ENCODE results near the gene KIF1B.

DNA sequence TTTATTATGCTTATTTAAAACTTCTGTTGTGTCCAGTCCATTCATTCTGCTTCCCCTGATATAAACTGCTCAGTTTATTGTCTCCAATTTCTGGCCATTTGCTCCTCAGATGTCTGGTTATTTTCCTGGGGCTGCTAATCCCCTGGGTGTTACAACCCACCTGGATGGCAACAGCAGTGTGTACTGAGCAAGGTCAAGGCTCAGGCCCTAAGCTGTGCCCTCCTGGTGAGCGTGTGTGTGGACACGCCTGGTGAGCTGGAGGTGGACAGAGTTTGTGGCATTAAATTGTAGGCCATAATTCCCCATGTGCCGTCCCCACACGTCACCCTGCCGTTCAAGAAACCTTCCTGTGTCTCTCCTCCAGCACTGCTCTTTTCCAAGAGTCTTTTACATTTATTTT, 18.1 kb upstream of the KIF1B start:
- TF ChIP-seq, protein P1, sequence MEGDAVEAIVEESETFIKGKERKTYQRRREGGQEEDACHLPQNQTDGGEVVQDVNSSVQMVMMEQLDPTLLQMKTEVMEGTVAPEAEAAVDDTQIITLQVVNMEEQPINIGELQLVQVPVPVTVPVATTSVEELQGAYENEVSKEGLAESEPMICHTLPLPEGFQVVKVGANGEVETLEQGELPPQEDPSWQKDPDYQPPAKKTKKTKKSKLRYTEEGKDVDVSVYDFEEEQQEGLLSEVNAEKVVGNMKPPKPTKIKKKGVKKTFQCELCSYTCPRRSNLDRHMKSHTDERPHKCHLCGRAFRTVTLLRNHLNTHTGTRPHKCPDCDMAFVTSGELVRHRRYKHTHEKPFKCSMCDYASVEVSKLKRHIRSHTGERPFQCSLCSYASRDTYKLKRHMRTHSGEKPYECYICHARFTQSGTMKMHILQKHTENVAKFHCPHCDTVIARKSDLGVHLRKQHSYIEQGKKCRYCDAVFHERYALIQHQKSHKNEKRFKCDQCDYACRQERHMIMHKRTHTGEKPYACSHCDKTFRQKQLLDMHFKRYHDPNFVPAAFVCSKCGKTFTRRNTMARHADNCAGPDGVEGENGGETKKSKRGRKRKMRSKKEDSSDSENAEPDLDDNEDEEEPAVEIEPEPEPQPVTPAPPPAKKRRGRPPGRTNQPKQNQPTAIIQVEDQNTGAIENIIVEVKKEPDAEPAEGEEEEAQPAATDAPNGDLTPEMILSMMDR (IDR thresholded peaks at IDR 0.05): no peak
- no peak for TF ChIP-seq EZH2 (IDR thresholded peaks at IDR 0.05; ENCODE audit: borderline replicate concordance, insufficient read depth, low read depth, low read length, poor library complexity, severe bottlenecking)

All from B cell (primary cell).